Fibroblast of the aortic adventitia (primary cell): ENCODE results near the gene TSSK3. TPM values are rescaled to one million over a fixed set of nuclear protein-coding genes. Genes with fewer than 3 reads are reported as not detected.
A peak's percentile ranks its signal among the peaks of the same experiment; 100 is the strongest.
"Not testable (repeated sequence)": the region's sequence is repeated elsewhere in the genome, so short reads cannot be mapped to it uniquely, and the experiment has no call there.

Source experiments
- DNase-seq: peaks from one replicate; pipeline ENCODE4 v3.0.0-alpha.2; 2010; ENCODE audit warnings: low read depth
- H3K4me3 ChIP-seq: 2 replicates; pipeline ENCODE4 v1.5.1; 2011; ENCODE audit warnings: low read depth, mild to moderate bottlenecking, control low read depth, low read length, moderate library complexity
- total RNA-seq: library from RNA; depleted of rRNA; stranded (reverse); fragments of >200 nt; gene quantifications from 2 replicates; pipeline ENCODE4 v1.2.3, GENCODE V29; 2012; ENCODE audit warnings: low replicate concordance
- TF ChIP-seq, protein P1 (sequence below): IDR thresholded peaks from 2 replicates; pipeline ENCODE4 v1.5.1; 2011; ENCODE audit warnings: mild to moderate bottlenecking, low read length, control low read depth, inconsistent platforms; ENCODE audit not compliant: insufficient read depth

TSSK3 gene
- total RNA-seq, 1 donor: 2.3 TPM

GRCh38 chr1:32392325-32392724 is 30.0 kb downstream of the TSSK3 start:
- TF ChIP-seq, protein P1, sequence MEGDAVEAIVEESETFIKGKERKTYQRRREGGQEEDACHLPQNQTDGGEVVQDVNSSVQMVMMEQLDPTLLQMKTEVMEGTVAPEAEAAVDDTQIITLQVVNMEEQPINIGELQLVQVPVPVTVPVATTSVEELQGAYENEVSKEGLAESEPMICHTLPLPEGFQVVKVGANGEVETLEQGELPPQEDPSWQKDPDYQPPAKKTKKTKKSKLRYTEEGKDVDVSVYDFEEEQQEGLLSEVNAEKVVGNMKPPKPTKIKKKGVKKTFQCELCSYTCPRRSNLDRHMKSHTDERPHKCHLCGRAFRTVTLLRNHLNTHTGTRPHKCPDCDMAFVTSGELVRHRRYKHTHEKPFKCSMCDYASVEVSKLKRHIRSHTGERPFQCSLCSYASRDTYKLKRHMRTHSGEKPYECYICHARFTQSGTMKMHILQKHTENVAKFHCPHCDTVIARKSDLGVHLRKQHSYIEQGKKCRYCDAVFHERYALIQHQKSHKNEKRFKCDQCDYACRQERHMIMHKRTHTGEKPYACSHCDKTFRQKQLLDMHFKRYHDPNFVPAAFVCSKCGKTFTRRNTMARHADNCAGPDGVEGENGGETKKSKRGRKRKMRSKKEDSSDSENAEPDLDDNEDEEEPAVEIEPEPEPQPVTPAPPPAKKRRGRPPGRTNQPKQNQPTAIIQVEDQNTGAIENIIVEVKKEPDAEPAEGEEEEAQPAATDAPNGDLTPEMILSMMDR: no peak
- peak; percentile 33 for DNase-seq

GRCh38 chr1:32393136-32393535 is 30.8 kb downstream of the TSSK3 start:
- DNase-seq: peak; percentile 45
- TF ChIP-seq, protein P1: no peak
- H3K4me3 ChIP-seq: peak overlapping the region; percentile 85

More at GRCh38 chr1:32392325-32392724, 30.0 kb downstream of the TSSK3 start:
- no peak overlapping the region for H3K4me3 ChIP-seq

DNA sequence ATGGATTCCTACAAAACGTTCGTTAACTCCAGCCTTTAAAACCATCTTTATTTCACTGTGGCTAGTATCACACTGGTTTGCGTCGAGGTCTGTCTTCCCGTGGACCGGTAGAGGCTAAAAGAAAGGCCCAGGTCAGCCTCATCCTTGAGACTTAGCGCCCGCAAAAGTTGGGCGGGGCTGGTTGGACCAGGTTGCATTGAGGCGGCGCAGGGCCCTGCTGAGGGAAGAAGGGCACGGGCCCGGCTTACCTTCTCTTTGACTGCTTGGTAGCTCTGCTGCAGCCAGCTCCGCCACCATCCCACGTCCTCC is 31.4 kb downstream of the TSSK3 start:
- peak overlapping the region; percentile 85 for H3K4me3 ChIP-seq
- TF ChIP-seq, protein P1: no peak
- no peak for DNase-seq

DNA sequence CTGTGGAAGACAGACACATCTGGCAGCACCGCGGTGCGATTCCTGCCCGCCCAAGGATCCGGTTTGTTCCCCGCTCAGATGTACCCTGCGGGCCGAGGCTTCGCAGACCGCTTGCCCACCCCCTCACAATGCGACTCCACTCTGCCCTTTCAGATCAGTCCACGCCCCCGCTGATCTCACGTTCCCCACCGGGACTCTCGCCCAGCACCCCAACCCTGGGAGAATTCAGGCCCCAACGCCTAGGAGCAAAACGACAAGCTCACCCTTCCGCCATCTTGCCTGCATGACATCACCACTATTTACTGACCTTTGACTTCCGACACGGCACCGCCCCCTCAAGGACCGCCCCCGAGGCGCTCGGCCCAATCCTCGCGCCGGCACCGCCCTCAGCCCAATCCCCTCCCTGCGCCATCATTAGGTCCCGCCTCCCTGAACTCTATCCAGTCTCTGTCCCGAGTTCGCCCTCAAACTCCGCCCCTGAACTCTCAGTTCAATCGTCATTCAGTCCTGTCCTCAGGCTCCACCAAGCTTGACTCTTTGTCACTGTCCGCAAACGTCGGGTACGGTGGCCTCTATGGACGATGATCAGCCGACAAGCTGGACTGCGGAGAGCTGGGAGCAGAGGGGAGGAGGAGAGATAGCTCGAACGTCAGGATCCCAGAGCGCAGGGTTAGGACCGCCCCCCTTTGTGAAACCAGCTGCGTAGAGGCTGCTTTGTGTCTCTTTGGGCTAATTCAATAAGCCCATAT is 32.0 kb downstream of the TSSK3 start, which contains the start of gene BSDC1:
Gene BSDC1 (minus strand): TSS at position 301 of the 749 bp plus-strand sequence. CDS start 27 bp downstream, at position 274.
- H3K4me3 ChIP-seq: peak within 1 kb of the TSS; percentile 88
- TF ChIP-seq, protein P1: no peak
- DNase-seq: peak; percentile 97

DNA sequence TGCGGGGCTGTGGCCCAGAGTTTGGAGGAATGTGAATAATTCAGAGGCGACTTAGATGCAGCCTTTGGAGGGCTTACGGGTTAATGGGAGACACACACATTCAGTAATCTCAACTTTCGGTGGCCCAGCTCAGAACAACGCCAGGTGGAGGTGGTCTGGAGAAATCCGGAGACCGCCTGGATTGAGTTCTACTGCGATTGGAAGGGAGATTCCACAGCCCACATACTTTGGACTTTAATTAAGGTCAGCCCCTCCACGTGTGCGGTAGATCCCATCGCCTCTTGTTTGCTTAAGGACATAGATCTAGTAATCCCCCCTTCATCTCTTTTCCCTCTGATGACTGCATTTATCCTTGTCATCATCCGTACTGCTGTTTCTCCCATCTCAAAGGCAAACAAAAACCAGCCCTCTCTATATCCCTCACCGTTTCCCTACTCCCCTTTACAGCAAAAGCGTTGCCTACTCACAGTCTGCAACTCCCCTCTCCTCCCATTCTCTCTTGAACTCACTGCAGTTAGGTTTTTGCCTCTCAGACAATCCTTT is 32.6 kb downstream of the TSSK3 start:
- no peak for DNase-seq
- TF ChIP-seq, protein P1: no peak
- peak overlapping the region; percentile 88 for H3K4me3 ChIP-seq

- DNase-seq, H3K4me3 ChIP-seq: not testable (repeated sequence)
Measured at GRCh38 chr1:32396524-32396923, 34.2 kb downstream of the TSSK3 start.

DNA sequence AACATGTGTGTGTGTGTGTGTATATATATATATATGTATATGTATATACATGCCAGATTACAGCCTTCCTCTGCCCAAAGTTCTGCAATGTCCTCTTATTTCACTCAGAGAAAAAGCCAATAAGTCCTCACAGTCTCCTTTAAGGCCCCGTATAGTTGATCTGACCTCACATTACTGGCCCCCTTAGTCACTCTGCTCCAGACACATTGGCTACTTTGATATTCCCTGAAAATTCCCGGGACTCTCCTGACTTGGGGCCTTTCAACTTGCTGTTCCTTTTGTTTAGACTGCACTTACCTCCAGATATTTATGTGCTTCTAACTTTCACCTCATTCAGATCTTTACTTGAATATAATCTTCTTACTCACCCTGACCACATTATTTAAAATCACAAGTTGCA is 36.1 kb downstream of the TSSK3 start:
- no peak overlapping the region for H3K4me3 ChIP-seq
- TF ChIP-seq, protein P1: no peak
- DNase-seq: peak; percentile 39
